ENCODE data around the gene EXOSC5. TPM values are rescaled to one million over a fixed set of nuclear protein-coding genes. Genes with fewer than 3 reads are reported as not detected.
"Not testable (repeated sequence)": the region's sequence is repeated elsewhere in the genome, so short reads cannot be mapped to it uniquely, and the experiment has no call there.

Gene EXOSC5
- polyA plus RNA-seq, 3 donors: 16.8 to 20.1 (median 17.4) TPM

GRCh38 chr19:41413947-41414346 lies 16.8 kb upstream of the EXOSC5 start:
- no peak for DNase-seq (ENCODE audit: extremely low read depth in 1 of 11, low read depth in 9 of 11, low spot score in 4 of 11)

GRCh38 chr19:41412953-41413352 lies 15.8 kb upstream of the EXOSC5 start:
- DNase-seq (ENCODE audit: extremely low read depth in 1 of 11, low read depth in 9 of 11, low spot score in 4 of 11): no peak

- no peak for DNase-seq (ENCODE audit: extremely low read depth in 1 of 11, low read depth in 9 of 11, low spot score in 4 of 11)
Observed at GRCh38 chr19:41411968-41412265, 14.8 kb upstream of the EXOSC5 start.

GRCh38 chr19:41411100-41411967 lies 14.2 kb upstream of the EXOSC5 start:
- no peak for DNase-seq (ENCODE audit: extremely low read depth in 1 of 11, low read depth in 9 of 11, low spot score in 4 of 11)

- DNase-seq (ENCODE audit: extremely low read depth in 1 of 11, low read depth in 9 of 11, low spot score in 4 of 11): no peak
Observed at GRCh38 chr19:41410336-41411054, 13.3 kb upstream of the EXOSC5 start.

- DNase-seq (ENCODE audit: extremely low read depth in 1 of 11, low read depth in 9 of 11, low spot score in 4 of 11): no peak
Observed at GRCh38 chr19:41409288-41409687, 12.1 kb upstream of the EXOSC5 start.

GRCh38 chr19:41408846-41409245 lies 11.7 kb upstream of the EXOSC5 start:
- DNase-seq (ENCODE audit: extremely low read depth in 1 of 11, low read depth in 9 of 11, low spot score in 4 of 11): not testable (repeated sequence)

GRCh38 chr19:41408256-41408655 lies 11.1 kb upstream of the EXOSC5 start:
- DNase-seq (ENCODE audit: extremely low read depth in 1 of 11, low read depth in 9 of 11, low spot score in 4 of 11): no peak

GRCh38 chr19:41407271-41407670 lies 10.1 kb upstream of the EXOSC5 start:
- no peak for DNase-seq (ENCODE audit: extremely low read depth in 1 of 11, low read depth in 9 of 11, low spot score in 4 of 11)

- DNase-seq (ENCODE audit: extremely low read depth in 1 of 11, low read depth in 9 of 11, low spot score in 4 of 11): no peak
Observed at GRCh38 chr19:41405776-41406175, 8.6 kb upstream of the EXOSC5 start.

GRCh38 chr19:41403181-41403970 lies 6.2 kb upstream of the EXOSC5 start:
- no peak for DNase-seq (ENCODE audit: extremely low read depth in 1 of 11, low read depth in 9 of 11, low spot score in 4 of 11)

GRCh38 chr19:41402010-41402409 lies 4.9 kb upstream of the EXOSC5 start:
- no peak for DNase-seq (ENCODE audit: extremely low read depth in 1 of 11, low read depth in 9 of 11, low spot score in 4 of 11)

- no peak for DNase-seq (ENCODE audit: extremely low read depth in 1 of 11, low read depth in 9 of 11, low spot score in 4 of 11)
Observed at GRCh38 chr19:41401483-41401882, 4.3 kb upstream of the EXOSC5 start.

GRCh38 chr19:41399525-41399924 lies 2.4 kb upstream of the EXOSC5 start:
- DNase-seq (ENCODE audit: extremely low read depth in 1 of 11, low read depth in 9 of 11, low spot score in 4 of 11): no peak

GRCh38 chr19:41399091-41399490 lies 1.9 kb upstream of the EXOSC5 start:
- no peak for DNase-seq (ENCODE audit: extremely low read depth in 1 of 11, low read depth in 9 of 11, low spot score in 4 of 11)

GRCh38 chr19:41398598-41398997 lies 1.4 kb upstream of the EXOSC5 start:
- DNase-seq (ENCODE audit: extremely low read depth in 1 of 11, low read depth in 9 of 11, low spot score in 4 of 11): no peak

GRCh38 chr19:41398050-41398418 lies 875 bp upstream of the EXOSC5 start:
- no peak for DNase-seq (ENCODE audit: extremely low read depth in 1 of 11, low read depth in 9 of 11, low spot score in 4 of 11)

- no peak for DNase-seq (ENCODE audit: extremely low read depth in 1 of 11, low read depth in 9 of 11, low spot score in 4 of 11)
Observed at GRCh38 chr19:41395355-41395754, 1.8 kb downstream of the EXOSC5 start.

- no peak for DNase-seq (ENCODE audit: extremely low read depth in 1 of 11, low read depth in 9 of 11, low spot score in 4 of 11)
Observed at GRCh38 chr19:41392775-41393174, 4.4 kb downstream of the EXOSC5 start.

- DNase-seq (ENCODE audit: extremely low read depth in 1 of 11, low read depth in 9 of 11, low spot score in 4 of 11): no peak
Observed at GRCh38 chr19:41391618-41392017, 5.5 kb downstream of the EXOSC5 start.

All from renal cortex interstitium (tissue), 11 donors.